IMR-90 (cell line): ENCODE results near the gene ZYX.

Experiments used
- BHLHE40 ChIP-seq: fragments of 150-350 bp; IDR thresholded peaks from 2 replicates; pipeline ENCODE4 v1.6.1; 2016; ENCODE audit warnings: mild to moderate bottlenecking, low read depth, low read length
- CTCF ChIP-seq: conservative IDR thresholded peaks from 2 replicates; pipeline ENCODE4 v1.5.1; 2012; ENCODE audit warnings: mild to moderate bottlenecking, low read depth, low read length, improper control_type of control experiment
- MAZ ChIP-seq: IDR thresholded peaks from 2 replicates; pipeline ENCODE4 v1.6.1; 2012; ENCODE audit warnings: low read depth, mild to moderate bottlenecking, low read length, improper control_type of control experiment, moderate library complexity, borderline replicate concordance
- MXI1 ChIP-seq: IDR thresholded peaks from 2 replicates; pipeline ENCODE4 v1.6.1; 2012; ENCODE audit warnings: low read depth, mild to moderate bottlenecking, low read length, moderate library complexity, borderline replicate concordance
- POLR2A ChIP-seq: IDR thresholded peaks from 2 replicates; pipeline ENCODE4 v1.6.1; 2012; ENCODE audit warnings: mild to moderate bottlenecking, low read depth, low read length
- RAD21 ChIP-seq: IDR thresholded peaks from 2 replicates; pipeline ENCODE4 v1.6.1; 2012; ENCODE audit warnings: low read length, improper control_type of control experiment
- RFX5 ChIP-seq: IDR thresholded peaks from 2 replicates; pipeline ENCODE4 v1.8.0; 2012; ENCODE audit warnings: low read depth, mild to moderate bottlenecking, low read length, moderate library complexity
- SMC3 ChIP-seq: fragments of 150-350 bp; IDR thresholded peaks from 2 replicates; pipeline ENCODE4 v1.6.1; 2016; ENCODE audit warnings: low read depth, mild to moderate bottlenecking, antibody characterized with exemption, low read length, moderate library complexity
- USF2 ChIP-seq: fragments of 150-350 bp; IDR thresholded peaks from 2 replicates; pipeline ENCODE4 v1.6.1; 2017; ENCODE audit warnings: mild to moderate bottlenecking, antibody characterized with exemption, low read length, low read depth

GRCh38 chr7:143347950-143348349, 33.2 kb upstream of the ZYX start:
- TF ChIP-seq CTCF (no peak), SMC3 (no peak), MXI1 (no peak), POLR2A (no peak), MAZ (no peak), USF2 (no peak), RFX5 (no peak), BHLHE40 (no peak), RAD21 (no peak)
